Skin epidermis (tissue), 12 donors: ENCODE measurements around the gene SLC26A2.
A peak's percentile ranks its signal among the peaks of the same experiment; 100 is the strongest.
"Not testable (repeated sequence)": the region's sequence is repeated elsewhere in the genome, so short reads cannot be mapped to it uniquely, and the experiment has no call there.

Experiments used
- H3K27ac ChIP-seq, 21 experiments: fragments of 200-600 bp; sonication (generic) in 11 of 21; one replicate each; pipeline ENCODE4 v1.5.0; 2020; ENCODE audit warnings: mild to moderate bottlenecking in 3 of 21, inconsistent platforms in 2 of 21, moderate library complexity in 2 of 21
- H3K4me3 ChIP-seq, 7 experiments: fragments of 200-600 bp; sonication (generic) in 2 of 7; one replicate each; pipeline ENCODE4 v1.5.0; 2020; ENCODE audit warnings: inconsistent platforms in 2 of 7, mild to moderate bottlenecking in 2 of 7, moderate library complexity in 1 of 7

Gene SLC26A2

GRCh38 chr5:149936044-149936699 lies 24.4 kb upstream of the SLC26A2 start:
- Histone ChIP-seq H3K4me3 (no peak overlapping the region), H3K27ac (peak overlapping the region in 2 of 21 experiments; percentile 68 to 74)

GRCh38 chr5:149936700-149937091 lies 23.9 kb upstream of the SLC26A2 start:
- Histone ChIP-seq H3K4me3 (no peak overlapping the region), H3K27ac (peak overlapping the region in 3 of 21 experiments; percentile 2 to 74 (median 32))

- peak overlapping the region in 2 of 21 experiments; percentile 42 to 74 for H3K27ac ChIP-seq
- no peak overlapping the region for H3K4me3 ChIP-seq
Measured at GRCh38 chr5:149937610-149938009, 22.9 kb upstream of the SLC26A2 start.

- Histone ChIP-seq H3K4me3 (no peak overlapping the region), H3K27ac (peak overlapping the region in 6 of 21 experiments; percentile 8 to 70 (median 40))
Measured at GRCh38 chr5:149938279-149938678, 22.3 kb upstream of the SLC26A2 start.

- H3K27ac ChIP-seq: peak overlapping the region in 7 of 21 experiments; percentile 13 to 70 (median 51)
- no peak overlapping the region for H3K4me3 ChIP-seq
Measured at GRCh38 chr5:149938791-149939358, 21.7 kb upstream of the SLC26A2 start.

- Histone ChIP-seq H3K4me3 (no peak overlapping the region), H3K27ac (peak overlapping the region in 7 of 21 experiments; percentile 13 to 70 (median 54))
Measured at GRCh38 chr5:149939546-149939945, 21.0 kb upstream of the SLC26A2 start.

GRCh38 chr5:149940077-149940574 lies 20.4 kb upstream of the SLC26A2 start:
- H3K27ac ChIP-seq: peak overlapping the region in 7 of 21 experiments; percentile 20 to 70 (median 54)

GRCh38 chr5:149940941-149941644 lies 19.5 kb upstream of the SLC26A2 start:
- peak overlapping the region in 4 of 21 experiments; percentile 3 to 59 (median 50) for H3K27ac ChIP-seq
- H3K4me3 ChIP-seq: no peak overlapping the region

More at GRCh38 chr5:149940077-149940574, 20.4 kb upstream of the SLC26A2 start:
- H3K4me3 ChIP-seq: no peak overlapping the region

GRCh38 chr5:149941795-149942194 lies 18.8 kb upstream of the SLC26A2 start:
- H3K27ac ChIP-seq: peak overlapping the region in 1 of 21 experiments; percentile 3
- no peak overlapping the region for H3K4me3 ChIP-seq

GRCh38 chr5:149942199-149942598 lies 18.4 kb upstream of the SLC26A2 start:
- peak overlapping the region in 2 of 21 experiments; percentile 3 to 34 for H3K27ac ChIP-seq
- no peak overlapping the region for H3K4me3 ChIP-seq

GRCh38 chr5:149942741-149943169 lies 17.8 kb upstream of the SLC26A2 start:
- peak overlapping the region in 2 of 21 experiments; percentile 3 to 34 for H3K27ac ChIP-seq
- H3K4me3 ChIP-seq: not testable (repeated sequence)

GRCh38 chr5:149943177-149943949 lies 17.2 kb upstream of the SLC26A2 start:
- not testable (repeated sequence) for H3K4me3 ChIP-seq, H3K27ac ChIP-seq

GRCh38 chr5:149944666-149945065 lies 15.9 kb upstream of the SLC26A2 start, which contains the start of gene PDE6A:
PDE6A (minus strand) TSS chr5:149944793; CDS start chr5:149944673, 120 bp downstream.
- no peak within 1 kb of the TSS for H3K4me3 ChIP-seq
- no peak within 1 kb of the TSS for H3K27ac ChIP-seq

- Histone ChIP-seq H3K4me3 (no peak overlapping the region), H3K27ac (no peak overlapping the region)
Measured at GRCh38 chr5:149946118-149946517, 14.4 kb upstream of the SLC26A2 start.

- H3K27ac ChIP-seq: no peak overlapping the region
- H3K4me3 ChIP-seq: no peak overlapping the region
Measured at GRCh38 chr5:149948993-149949392, 11.6 kb upstream of the SLC26A2 start.

- Histone ChIP-seq H3K27ac (peak overlapping the region in 1 of 21 experiments; percentile 24), H3K4me3 (no peak overlapping the region)
Measured at GRCh38 chr5:149951138-149951749, 9.3 kb upstream of the SLC26A2 start.

- Histone ChIP-seq H3K27ac (no peak overlapping the region), H3K4me3 (no peak overlapping the region)
Measured at GRCh38 chr5:149953436-149954121, 7.0 kb upstream of the SLC26A2 start.

GRCh38 chr5:149954798-149955197 lies 5.8 kb upstream of the SLC26A2 start:
- H3K4me3 ChIP-seq: no peak overlapping the region
- no peak overlapping the region for H3K27ac ChIP-seq

- no peak overlapping the region for H3K27ac ChIP-seq
- H3K4me3 ChIP-seq: no peak overlapping the region
Measured at GRCh38 chr5:149956685-149957084, 3.9 kb upstream of the SLC26A2 start.
